Bronchial epithelial cell (primary cell): ENCODE results near the gene IPO13. TPM values are rescaled to one million over a fixed set of nuclear protein-coding genes. Genes with fewer than 3 reads are reported as not detected.

Experiments used
- DNase-seq: peaks from one replicate; pipeline ENCODE4 v3.0.0-alpha.2; 2010; ENCODE audit warnings: low read depth
- FAIRE-seq: peaks from 2 replicates; lab custom pipeline; 2011; peaks lifted over from hg19 to GRCh38; lab: Jason Lieb, UNC
- H3K27me3 ChIP-seq: 2 replicates; pipeline ENCODE4 v1.5.1; 2011; ENCODE audit warnings: low read length; ENCODE audit not compliant: control insufficient read depth, insufficient read depth
- H3K36me3 ChIP-seq: 2 replicates; pipeline ENCODE4 v1.5.1; 2011; ENCODE audit warnings: low read length; ENCODE audit not compliant: control insufficient read depth, insufficient read depth
- H3K4me3 ChIP-seq: 2 replicates; pipeline ENCODE4 v1.5.1; 2011; ENCODE audit warnings: mild to moderate bottlenecking, low read depth, low read length, control low read depth
- CTCF ChIP-seq: IDR thresholded peaks from 2 replicates; pipeline ENCODE4 v1.5.1; 2011; ENCODE audit warnings: mild to moderate bottlenecking, moderate library complexity, low read length, control low read depth, inconsistent platforms; ENCODE audit not compliant: insufficient read depth, severe bottlenecking
- total RNA-seq: library from RNA; depleted of rRNA; stranded (reverse); fragments of >200 nt; gene quantifications from 2 replicates; pipeline ENCODE4 v1.2.1, GENCODE V29; 2014

IPO13 gene
- total RNA-seq, 1 donor from 2014 or later = 13.2 TPM

GRCh38 chr1:43935711-43936427, 10.9 kb upstream of the IPO13 start:
- DNase-seq (peak; percentile 84), FAIRE-seq (peak; percentile 99)
- Histone ChIP-seq H3K36me3 (peaks cover 4% of the 10 kb centered on the region), H3K4me3 (peak overlapping the region; percentile 58), H3K27me3 (no peaks in the 10 kb centered on the region)
- TF ChIP-seq CTCF = no peak

GRCh38 chr1:43936431-43937151, 10.2 kb upstream of the IPO13 start:
- DNase-seq = no peak
- Histone ChIP-seq H3K4me3 (peak overlapping the region; percentile 22), H3K36me3 (peaks cover 4% of the 10 kb centered on the region), H3K27me3 (no peaks in the 10 kb centered on the region)
- TF ChIP-seq CTCF = peak; percentile 7
- no peak for FAIRE-seq

- H3K36me3 ChIP-seq = peaks cover 4% of the 10 kb centered on the region
- FAIRE-seq = no peak
- TF ChIP-seq CTCF = no peak
- no peaks in the 10 kb centered on the region for H3K27me3 ChIP-seq
- no peak overlapping the region for H3K4me3 ChIP-seq
- peak; percentile 77 for DNase-seq
These were observed 9.4 kb upstream of the IPO13 start for GRCh38 chr1:43937179-43937865.

GRCh38 chr1:43938383-43938782, 8.4 kb upstream of the IPO13 start:
- TF ChIP-seq CTCF = no peak
- Histone ChIP-seq H3K27me3 (no peaks in the 10 kb centered on the region), H3K4me3 (no peak overlapping the region), H3K36me3 (peaks cover 4% of the 10 kb centered on the region)
- DNase-seq (no peak), FAIRE-seq (no peak)

- H3K36me3 ChIP-seq = peaks cover 4% of the 10 kb centered on the region
- no peaks in the 10 kb centered on the region for H3K27me3 ChIP-seq
- no peak for TF ChIP-seq CTCF
- DNase-seq (no peak), FAIRE-seq (no peak)
- no peak overlapping the region for H3K4me3 ChIP-seq
These were observed 7.7 kb upstream of the IPO13 start for GRCh38 chr1:43938892-43939587.
